HEK293T (cell line): ENCODE data around the gene COMMD10.

Experiments
- SP1 ChIP-seq: fragments of 450-650 bp; IDR thresholded peaks from 2 replicates; pipeline ENCODE4 v1.6.1; 2017
- TARDBP ChIP-seq: fragments of 450-650 bp; IDR thresholded peaks from 2 replicates; pipeline ENCODE4 v1.6.1; 2016
- TF ChIP-seq, protein P1 (sequence below): fragments of 450-650 bp; IDR thresholded peaks from 2 replicates; pipeline ENCODE4 v1.6.1; 2016

DNA sequence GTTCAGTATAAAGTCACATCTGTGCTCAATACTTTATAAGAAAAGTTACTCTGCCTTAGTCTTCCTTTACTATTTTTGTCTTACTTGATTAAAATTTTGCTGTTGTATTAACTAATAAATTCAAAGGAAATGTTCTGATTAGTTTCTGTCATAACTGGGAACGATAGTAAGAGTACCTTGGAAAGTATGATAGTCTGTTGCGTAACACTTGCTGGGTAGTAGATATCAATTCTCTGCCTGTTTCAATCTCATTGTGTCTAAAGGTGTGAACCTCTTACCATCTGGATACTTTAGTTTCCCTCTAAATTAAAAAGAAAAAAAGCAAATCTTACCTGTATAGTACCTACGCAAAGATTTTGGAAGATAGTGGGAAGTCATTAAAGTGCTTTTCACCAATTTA lies 48.5 kb downstream of the COMMD10 start:
- no peak for TF ChIP-seq TARDBP
- TF ChIP-seq, protein P1, sequence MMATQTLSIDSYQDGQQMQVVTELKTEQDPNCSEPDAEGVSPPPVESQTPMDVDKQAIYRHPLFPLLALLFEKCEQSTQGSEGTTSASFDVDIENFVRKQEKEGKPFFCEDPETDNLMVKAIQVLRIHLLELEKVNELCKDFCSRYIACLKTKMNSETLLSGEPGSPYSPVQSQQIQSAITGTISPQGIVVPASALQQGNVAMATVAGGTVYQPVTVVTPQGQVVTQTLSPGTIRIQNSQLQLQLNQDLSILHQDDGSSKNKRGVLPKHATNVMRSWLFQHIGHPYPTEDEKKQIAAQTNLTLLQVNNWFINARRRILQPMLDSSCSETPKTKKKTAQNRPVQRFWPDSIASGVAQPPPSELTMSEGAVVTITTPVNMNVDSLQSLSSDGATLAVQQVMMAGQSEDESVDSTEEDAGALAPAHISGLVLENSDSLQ: no peak
- no peak for TF ChIP-seq SP1
